Suppressor macrophage treated with lipopolysaccharide for 4 hours (primary cell): ENCODE measurements around the gene N4BP2L1.

Source experiments
- DNase-seq: peaks from one replicate; pipeline ENCODE4 v3.0.0-alpha.2; 2020

The N4BP2L1 gene

GRCh38 chr13:32427852-32428580 is at the start of gene N4BP2L1:
Gene N4BP2L1 (minus strand): TSS chr13:32428130. CDS start chr13:32428082, 48 bp downstream.
- DNase-seq: peak; percentile 99

DNA sequence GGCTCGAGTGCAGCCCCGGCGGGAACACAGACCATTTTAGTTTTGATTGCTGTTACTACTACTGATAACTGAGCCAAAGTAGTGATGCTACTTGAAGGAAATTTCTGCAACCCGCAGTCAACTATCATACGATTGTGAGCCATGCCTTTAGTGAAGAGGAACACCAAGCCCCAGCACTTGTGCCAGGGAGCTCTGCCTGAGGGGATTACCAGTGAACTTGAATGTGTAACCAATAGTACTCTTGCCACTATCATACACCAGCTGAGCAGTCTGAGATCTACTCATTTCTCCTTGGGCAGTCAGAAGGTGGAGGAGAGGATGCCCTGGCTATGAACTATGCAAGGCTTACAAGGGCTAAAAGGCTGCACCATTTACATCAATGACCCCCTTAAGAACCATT is 49.0 kb upstream of the N4BP2L1 start:
- no peak for DNase-seq

DNA sequence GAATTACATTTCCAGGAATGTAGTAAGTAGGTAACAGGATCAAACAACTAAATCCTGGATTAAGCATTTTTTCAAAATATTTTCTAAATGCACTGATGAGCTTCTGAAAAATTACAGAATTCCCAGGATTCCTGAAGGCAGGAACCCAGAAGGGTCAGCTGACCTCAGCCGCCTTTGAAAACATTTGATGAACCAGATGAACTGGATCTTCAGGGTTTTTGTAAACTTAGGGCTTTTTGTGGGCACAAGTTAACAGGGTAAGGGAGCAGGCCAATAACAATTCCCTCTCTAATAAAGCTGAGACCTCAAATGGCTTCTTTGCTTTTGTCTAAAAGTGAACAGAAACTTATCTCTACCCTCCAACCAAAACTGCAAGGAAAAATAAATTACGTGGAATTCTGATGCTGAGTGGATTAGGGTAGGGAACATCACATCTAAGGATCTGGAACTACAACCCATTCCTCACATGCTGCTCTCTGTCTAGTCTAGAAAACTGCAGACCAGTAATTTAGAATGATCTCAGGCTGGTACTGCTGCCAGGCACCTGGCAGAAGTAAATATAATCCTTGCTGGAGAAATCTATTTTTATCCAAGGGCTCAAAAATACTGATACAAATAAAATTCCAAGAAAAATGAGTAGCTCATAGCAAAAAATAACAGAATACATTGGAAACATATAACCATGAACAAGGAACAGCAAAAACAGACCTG is 48.2 kb upstream of the N4BP2L1 start:
- DNase-seq: no peak

DNA sequence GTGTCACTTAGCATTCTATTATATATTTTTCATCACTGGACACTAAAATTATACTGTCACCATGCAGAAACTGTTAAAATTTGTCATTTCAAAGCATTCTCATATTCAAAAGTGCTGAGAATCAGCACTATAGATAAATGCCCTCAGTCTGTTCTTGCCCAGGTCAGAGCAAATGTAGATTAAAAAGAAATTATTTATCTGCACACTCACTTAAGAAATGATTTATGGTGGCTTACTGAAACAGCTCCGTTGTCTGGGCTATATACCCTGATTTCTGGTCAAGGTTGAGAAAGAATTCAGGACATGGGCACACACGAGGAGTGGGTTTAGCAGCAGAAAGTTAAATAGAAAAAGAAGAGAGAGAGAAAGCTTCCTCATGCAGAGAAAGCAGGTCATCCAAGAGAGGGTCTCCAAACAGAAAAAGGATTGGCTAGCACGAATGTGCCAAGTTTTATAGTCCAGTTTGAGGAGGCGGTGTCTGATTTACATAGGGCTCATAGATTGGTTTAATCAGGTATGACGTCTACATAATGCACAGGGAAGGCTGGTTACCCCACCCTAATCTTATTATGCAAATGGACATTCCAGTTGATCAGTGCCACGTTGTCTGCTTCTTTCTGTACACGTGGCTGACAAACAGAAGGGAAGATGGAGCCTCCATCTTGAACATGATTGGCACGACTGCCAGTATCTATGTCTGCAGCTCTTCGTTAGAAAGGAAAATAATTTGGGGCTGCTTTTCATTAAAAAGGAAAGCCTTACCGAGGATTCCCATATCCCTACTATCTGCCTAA is 47.3 kb upstream of the N4BP2L1 start:
- no peak for DNase-seq

GRCh38 chr13:32473650-32474049 is 45.7 kb upstream of the N4BP2L1 start:
- DNase-seq: no peak

DNA sequence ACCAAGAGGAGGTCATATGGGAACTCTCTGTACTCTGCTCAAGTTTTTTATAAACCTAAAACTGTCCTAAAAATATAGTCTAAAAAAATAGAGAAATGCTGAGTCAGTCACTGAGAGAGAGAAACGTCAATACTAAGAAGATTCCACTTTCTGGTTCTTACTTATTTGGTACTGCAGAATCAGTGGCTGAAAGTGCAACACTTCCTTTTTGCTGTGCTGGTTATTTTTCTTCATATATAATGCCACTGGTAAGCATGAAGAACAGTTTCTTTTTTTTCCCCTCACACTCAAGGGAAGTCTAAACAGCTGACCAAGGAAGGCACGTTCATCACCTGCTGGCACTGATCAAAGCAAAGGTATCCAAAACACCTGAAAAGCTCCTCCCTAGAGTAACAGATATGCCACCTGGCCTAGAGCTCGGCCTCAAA is 44.3 kb upstream of the N4BP2L1 start:
- peak; percentile 22 for DNase-seq

DNA sequence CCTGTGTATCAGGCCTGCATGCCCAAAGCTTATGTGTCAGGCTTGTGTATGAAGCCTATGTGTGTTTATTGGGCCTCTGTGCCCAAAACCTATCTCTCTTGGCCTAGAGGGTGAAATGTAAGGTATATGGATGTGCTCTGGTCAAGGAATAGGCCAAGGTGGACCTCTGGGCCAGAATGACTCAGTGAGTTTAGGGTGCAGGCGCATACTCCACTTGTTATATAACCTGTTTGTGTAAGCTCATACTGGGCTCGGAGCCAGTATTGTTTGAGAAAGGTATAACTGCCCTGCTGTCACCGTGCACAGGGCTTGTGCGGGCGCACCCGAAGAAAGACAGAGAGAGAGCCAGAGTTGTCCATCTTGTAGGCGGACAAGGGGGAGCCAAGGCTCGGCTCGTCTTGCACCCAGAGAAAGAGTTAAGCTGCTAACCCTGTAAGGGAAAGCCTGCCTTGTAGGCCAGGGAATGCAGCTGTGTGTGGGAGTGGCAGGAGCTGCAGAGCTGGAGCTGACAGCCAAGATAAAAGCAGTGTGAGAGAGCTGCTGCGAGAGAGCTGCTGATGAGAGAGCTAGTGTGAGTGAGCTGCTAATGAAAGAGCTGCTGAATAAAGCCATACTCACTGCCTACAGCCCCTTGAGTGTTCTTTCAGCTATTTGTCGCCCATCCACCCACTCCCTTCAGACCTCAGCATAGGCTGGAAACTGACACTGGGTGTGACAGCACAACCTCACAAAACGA is 43.4 kb upstream of the N4BP2L1 start:
- no peak for DNase-seq

- DNase-seq: no peak
These were observed 40.7 kb upstream of the N4BP2L1 start for GRCh38 chr13:32468502-32469142.

- no peak for DNase-seq
These were observed 28.7 kb upstream of the N4BP2L1 start for GRCh38 chr13:32456591-32456990.

DNA sequence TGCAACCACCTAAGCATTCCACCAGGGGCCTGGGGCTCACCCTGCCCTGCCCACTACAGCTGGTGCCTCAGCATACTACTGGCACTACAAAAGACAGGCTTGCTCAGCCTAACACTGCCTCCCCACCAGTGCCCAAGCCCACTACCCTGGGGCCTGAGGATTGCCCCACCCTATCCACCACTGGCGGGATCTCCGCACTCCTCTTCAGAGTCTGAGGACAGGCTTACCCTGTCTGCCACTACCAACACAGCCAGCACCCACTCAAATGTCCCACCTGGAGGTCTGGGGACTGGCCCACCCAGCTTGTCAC is 27.6 kb upstream of the N4BP2L1 start:
- DNase-seq: no peak

- no peak for DNase-seq
These were observed 27.1 kb upstream of the N4BP2L1 start for GRCh38 chr13:32454886-32455593.

DNA sequence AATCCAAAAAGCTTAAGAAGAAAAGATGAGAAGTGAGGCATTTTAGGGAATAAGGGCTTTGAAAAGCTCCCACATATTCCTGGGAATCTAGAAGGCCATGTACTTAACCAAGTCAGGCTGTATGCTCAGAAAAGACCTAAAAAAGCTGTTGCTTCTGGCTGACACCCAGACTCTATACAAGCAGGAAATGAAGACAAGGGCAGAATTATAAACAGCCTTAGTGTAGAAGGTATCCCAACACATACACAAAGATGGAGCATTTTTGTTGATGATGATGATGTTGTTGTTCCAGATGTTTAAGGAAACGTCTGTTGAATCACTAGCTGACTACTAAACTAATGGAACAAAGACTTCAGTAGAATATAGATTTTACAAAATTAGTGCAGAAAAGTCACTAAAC is 26.1 kb upstream of the N4BP2L1 start:
- DNase-seq: no peak

DNA sequence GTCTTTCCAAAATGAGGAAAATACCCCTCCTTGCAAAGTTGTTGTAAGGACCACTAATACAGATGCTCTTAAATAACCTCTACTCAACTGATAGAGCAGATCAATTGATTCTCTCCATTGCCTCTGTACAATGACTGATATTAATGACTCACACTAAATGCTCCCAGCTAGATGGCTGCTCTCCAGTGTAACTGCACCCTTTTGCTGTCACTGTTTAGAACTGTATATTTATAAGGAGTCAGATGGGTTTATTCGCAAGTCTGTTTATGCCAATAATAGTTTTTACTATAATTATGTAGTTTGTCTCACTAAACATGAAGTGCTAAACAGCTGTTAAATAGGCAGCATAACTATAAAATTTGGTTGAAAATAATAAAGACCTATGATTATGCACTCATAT is 21.0 kb upstream of the N4BP2L1 start:
- no peak for DNase-seq

GRCh38 chr13:32447894-32448623 is 20.1 kb upstream of the N4BP2L1 start:
- DNase-seq: no peak

GRCh38 chr13:32446773-32447465 is 19.0 kb upstream of the N4BP2L1 start:
- peak; percentile 41 for DNase-seq

DNA sequence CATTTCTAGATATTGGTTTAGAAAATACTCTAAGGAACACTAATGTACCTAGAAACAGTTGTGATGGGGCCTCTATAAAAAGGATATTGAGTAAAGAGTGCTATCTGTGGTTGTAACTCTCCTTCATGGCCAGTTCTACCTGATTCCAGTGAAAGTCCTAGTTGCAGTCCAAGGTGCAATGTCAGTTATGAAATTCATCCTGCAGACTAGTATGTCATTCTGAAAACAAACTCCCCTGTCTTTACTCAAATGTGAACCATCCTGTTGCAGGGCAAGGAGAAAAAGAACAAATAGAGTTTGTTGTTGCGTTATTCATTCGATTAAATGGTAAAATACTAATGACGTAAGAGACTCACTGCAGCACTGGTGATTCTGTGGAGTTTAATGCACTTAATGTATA is 18.3 kb upstream of the N4BP2L1 start:
- DNase-seq: no peak

- no peak for DNase-seq
These were observed 17.5 kb upstream of the N4BP2L1 start for GRCh38 chr13:32445461-32445860.

GRCh38 chr13:32443111-32443510 is 15.2 kb upstream of the N4BP2L1 start:
- DNase-seq: peak; percentile 59

GRCh38 chr13:32438871-32439270 is 10.9 kb upstream of the N4BP2L1 start:
- no peak for DNase-seq

GRCh38 chr13:32432856-32433255 is 4.9 kb upstream of the N4BP2L1 start:
- no peak for DNase-seq

- no peak for DNase-seq
These were observed 3.4 kb upstream of the N4BP2L1 start for GRCh38 chr13:32431361-32431760.
